HG03457 (cell line): ENCODE results near the gene GLRA1.
"Not testable (repeated sequence)": the region's sequence is repeated elsewhere in the genome, so short reads cannot be mapped to it uniquely, and the experiment has no call there.

Source experiments
- ATAC-seq: cut with Tn5 transposase; IDR thresholded peaks from one replicate; pipeline ENCODE4 v1.9.1; 2021; ENCODE audit warnings: moderate number of reproducible peaks; ENCODE audit not compliant: unreplicated experiment

The GLRA1 gene

DNA sequence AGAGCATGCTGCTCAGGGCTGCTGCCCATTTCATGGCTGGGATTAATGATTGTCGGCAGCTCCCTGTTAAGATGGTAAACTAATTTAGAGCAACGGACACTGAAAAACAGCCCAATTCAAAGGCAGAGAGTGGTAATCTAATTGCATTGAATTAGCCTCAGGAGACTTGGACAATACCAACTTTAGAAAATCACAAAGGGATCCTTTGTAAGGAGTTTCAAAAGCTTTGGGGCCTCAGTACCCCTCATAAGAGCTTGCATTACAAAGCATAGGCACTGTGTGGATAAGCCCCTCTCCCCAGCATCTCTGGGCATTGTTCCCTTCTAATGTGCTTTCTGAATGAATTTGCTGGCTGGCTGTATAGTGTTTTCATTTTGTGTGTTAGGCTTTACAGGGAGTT, 6.7 kb downstream of the GLRA1 start:
- ATAC-seq = no peak

DNA sequence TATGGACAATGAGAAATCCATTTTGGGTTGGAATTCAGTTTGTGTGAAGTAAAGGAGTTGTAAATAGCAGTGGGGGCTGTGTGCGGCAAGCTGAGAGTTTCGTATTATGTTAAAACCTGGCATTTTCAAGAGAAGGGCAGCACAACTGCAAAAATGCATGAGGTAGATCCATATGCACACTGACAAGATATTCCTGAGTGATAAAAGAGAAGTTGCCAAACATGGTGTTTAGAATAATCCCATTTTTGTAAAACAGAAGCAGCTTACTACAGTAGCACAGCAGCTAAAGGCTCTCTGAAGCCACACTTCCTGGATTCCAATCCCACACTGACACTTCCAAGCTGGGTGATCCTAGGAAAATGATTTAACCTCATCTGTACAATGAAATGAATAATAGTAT, 11.2 kb downstream of the GLRA1 start:
- no peak for ATAC-seq

GRCh38 chr5:151912360-151912759, 12.3 kb downstream of the GLRA1 start:
- no peak for ATAC-seq

- no peak for ATAC-seq
These were observed 13.6 kb downstream of the GLRA1 start for GRCh38 chr5:151911011-151911410.

DNA sequence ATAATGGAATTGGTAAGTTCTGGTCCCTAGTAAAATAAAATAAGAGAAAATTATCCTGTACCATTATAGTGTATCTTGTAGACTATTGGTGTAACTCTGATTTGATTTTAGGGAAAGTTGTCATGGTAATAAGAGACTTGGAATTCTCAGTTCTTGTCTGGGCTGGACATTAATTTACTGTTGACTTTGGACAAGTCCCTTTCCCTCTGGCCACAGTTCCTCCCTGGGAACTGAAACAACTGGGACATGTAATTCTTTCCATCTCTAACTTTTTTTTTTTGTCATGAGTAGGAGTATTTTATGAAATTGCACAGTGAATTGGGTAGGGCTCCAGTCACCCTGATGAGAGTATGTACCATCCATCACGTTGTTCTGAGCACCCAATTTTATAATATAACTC, 15.0 kb downstream of the GLRA1 start:
- ATAC-seq = no peak

GRCh38 chr5:151906246-151906645, 18.4 kb downstream of the GLRA1 start:
- ATAC-seq = no peak

- ATAC-seq = no peak
These were observed 19.1 kb downstream of the GLRA1 start for GRCh38 chr5:151905557-151905961.

GRCh38 chr5:151904909-151905308, 19.7 kb downstream of the GLRA1 start:
- no peak for ATAC-seq

GRCh38 chr5:151904127-151904526, 20.5 kb downstream of the GLRA1 start:
- ATAC-seq = no peak

DNA sequence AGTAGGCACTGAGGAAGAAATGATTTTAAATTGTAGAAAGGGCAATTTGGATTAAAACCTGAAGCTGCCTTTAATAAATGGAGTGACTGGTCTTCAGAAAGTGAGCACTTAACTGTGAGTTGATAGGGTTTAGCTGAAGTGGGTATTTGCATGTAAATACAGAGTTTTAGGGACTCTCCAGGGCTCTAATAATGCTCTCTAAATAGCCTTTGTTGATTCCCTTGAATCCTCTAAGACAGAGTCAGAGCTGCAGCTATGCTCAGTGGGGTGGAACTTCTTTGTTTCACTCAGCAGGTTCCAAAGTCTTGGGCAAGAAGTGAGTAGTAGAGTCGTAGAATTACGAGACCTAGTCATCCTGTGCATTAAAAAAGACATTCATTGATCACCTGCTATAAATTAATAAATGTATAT, 21.4 kb downstream of the GLRA1 start:
- ATAC-seq = peak; percentile 94

DNA sequence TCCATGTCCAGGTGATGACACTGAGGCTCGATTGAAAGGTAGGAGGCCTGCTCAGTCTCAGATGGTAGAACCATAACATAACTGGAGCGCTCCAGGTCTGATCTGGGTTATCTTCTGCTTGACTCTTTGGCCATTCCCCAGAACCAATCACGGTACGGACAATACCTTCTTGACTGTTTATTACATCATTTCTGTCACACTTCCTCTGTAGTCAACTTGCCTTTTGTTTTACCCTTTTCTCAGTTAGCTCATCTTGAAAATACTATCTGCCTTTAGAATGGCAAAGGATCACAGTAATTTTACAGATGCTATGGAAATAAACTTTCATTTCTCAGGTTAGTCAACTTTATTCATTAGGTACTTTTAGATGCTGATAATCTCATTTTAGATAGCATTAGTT, 22.4 kb downstream of the GLRA1 start:
- ATAC-seq = no peak

- ATAC-seq = no peak
These were observed 23.0 kb downstream of the GLRA1 start for GRCh38 chr5:151901611-151902010.

GRCh38 chr5:151900891-151901290, 23.8 kb downstream of the GLRA1 start:
- no peak for ATAC-seq

DNA sequence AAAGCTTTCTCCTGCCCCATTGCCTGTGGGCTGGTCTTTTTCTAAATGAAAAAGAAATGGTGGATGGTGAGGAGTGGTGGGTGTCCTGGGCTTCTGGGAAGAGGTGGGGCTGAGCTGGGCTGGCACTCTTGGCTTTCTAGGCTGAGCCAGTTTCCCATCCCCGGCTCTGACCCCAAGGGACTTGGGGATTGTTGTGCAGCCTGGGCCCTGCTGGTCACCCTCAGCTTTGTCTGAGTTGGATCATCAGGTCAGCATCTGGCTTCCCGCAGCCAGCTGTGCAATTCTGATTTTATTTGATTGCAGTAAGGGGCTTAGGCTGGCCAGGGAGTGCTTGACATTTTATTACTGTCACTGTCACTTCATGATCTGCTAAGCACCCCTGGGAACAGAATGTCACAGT, 25.3 kb downstream of the GLRA1 start:
- no peak for ATAC-seq

DNA sequence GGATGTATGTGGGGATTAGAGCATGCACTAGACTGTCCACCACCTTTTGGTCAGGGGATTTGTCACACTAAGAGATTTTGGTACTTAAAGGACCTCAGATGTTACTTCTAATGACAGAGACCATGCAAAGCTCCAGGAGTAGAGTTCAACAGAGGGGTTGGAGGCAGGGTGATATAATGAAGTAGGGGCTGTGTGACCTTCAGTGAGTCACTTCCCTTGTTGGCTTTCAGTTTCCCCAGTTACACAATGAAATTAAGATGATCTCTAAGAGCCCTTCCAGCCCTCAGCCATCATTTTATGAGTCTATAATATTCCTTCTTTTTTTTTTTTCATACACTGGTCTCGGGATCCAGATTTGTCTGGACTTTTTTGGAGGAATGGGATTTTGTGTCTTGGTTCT, 26.8 kb downstream of the GLRA1 start:
- ATAC-seq = no peak

DNA sequence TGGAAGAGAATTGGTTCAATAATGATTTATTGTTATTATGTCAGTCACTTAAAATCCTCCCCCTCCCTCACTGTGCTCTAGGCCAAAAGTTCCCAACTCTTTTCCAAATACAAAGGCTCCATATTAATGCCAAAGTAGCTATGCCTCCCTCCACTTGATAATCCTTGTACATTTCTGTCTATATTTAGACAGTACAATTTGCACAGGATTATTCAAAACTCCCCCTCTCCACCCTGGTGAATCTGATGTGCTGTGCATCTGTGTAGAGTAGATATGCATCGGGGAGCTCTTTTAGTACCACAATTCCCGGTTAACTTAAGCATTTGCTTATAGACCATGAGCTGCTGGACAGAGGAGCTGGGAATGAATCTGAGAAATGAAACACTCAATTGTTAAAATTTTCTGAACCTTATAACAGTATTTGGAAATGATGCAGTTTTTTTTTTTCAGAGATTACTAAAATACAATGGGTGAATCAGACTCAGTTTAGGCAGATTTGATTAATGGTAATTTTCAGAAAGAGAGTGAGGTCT, 27.6 kb downstream of the GLRA1 start:
- no peak for ATAC-seq

- ATAC-seq = no peak
These were observed 28.5 kb downstream of the GLRA1 start for GRCh38 chr5:151896031-151896691.

- ATAC-seq = no peak
These were observed 29.0 kb downstream of the GLRA1 start for GRCh38 chr5:151895660-151896030.

GRCh38 chr5:151893485-151893884, 31.2 kb downstream of the GLRA1 start:
- not testable (repeated sequence) for ATAC-seq

GRCh38 chr5:151892393-151892792, 32.3 kb downstream of the GLRA1 start:
- no peak for ATAC-seq

DNA sequence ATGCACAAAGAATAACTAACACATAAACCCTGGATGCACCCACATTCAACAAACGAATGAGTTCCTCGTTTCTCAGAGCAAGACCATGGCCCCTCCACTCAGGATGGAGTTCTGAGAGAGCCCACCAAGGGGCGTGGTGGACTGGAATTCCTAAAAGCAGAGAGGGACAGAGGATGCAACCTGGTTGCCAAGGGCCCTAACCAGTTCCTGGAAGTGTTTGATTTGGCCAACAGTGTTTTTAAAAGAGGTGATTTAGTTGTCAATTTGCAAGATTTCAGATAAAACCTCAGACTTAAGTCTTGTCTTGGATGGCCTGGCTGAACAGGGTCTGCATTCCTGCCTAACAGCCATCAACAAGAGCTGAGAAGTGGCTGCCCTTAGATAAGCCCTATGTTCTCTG, 34.4 kb downstream of the GLRA1 start:
- ATAC-seq = no peak

DNA sequence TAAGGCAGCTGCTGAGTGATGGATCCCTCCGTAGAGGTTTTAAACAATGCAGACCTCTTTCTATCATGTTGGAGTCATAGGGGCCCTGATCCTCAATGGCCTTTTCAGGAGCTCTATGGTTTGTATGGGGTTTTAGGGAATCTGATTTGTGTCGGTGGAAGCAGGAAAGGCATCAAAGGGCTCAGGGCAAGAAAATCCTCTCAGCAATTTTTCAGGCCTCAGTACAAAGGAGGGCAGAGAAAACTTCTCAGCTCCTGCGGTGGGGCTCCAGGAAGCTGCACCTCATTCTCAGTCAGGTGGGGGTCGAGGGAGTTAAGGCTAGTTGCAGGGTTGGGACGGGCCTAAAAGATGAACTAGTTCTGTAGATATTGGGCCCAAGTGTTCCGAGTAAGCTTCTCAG, 35.0 kb downstream of the GLRA1 start:
- no peak for ATAC-seq
